Medulla oblongata (tissue), 1 donor: ENCODE results near the gene CRAT.

Experiments
- DNase-seq: peaks from one replicate; pipeline ENCODE4 v3.0.0-alpha.2; 2015; ENCODE audit errors: extremely low spot score

Gene CRAT

GRCh38 chr9:129110740-129111527, at the start of gene CRAT, which contains the start of gene PTPA:
Gene CRAT, minus strand, starts transcription at chr9:129110793. Its CDS starts 284 bp downstream, at chr9:129110509.
Gene PTPA, plus strand, starts transcription at chr9:129111415. Its CDS starts 186 bp downstream, at chr9:129111601.
- DNase-seq: peak; percentile 96

GRCh38 chr9:129156163-129156562, 45.6 kb upstream of the CRAT start:
- no peak for DNase-seq

- no peak for DNase-seq
These were observed 44.4 kb upstream of the CRAT start for GRCh38 chr9:129154866-129155477.

- no peak for DNase-seq
These were observed 40.9 kb upstream of the CRAT start for GRCh38 chr9:129151469-129151868.

GRCh38 chr9:129150672-129151211, 40.1 kb upstream of the CRAT start:
- no peak for DNase-seq

- DNase-seq: no peak
These were observed 39.5 kb upstream of the CRAT start for GRCh38 chr9:129150122-129150521.

GRCh38 chr9:129149442-129149841, 38.8 kb upstream of the CRAT start:
- no peak for DNase-seq

- DNase-seq: no peak
These were observed 38.0 kb upstream of the CRAT start for GRCh38 chr9:129148463-129149204.

GRCh38 chr9:129146441-129146941, 35.9 kb upstream of the CRAT start:
- peak; percentile 78 for DNase-seq

GRCh38 chr9:129145841-129146292, 35.3 kb upstream of the CRAT start:
- DNase-seq: peak; percentile 27

GRCh38 chr9:129145316-129145715, 34.7 kb upstream of the CRAT start:
- no peak for DNase-seq

GRCh38 chr9:129143031-129143927, 32.7 kb upstream of the CRAT start:
- DNase-seq: peak; percentile 94

- no peak for DNase-seq
These were observed 31.7 kb upstream of the CRAT start for GRCh38 chr9:129142138-129142935.

- peak; percentile 88 for DNase-seq
These were observed 30.8 kb upstream of the CRAT start for GRCh38 chr9:129141066-129142041.

- DNase-seq: peak; percentile 51
These were observed 29.9 kb upstream of the CRAT start for GRCh38 chr9:129140397-129141065.

- DNase-seq: peak; percentile 96
These were observed 29.4 kb upstream of the CRAT start for GRCh38 chr9:129139993-129140396.

- peak; percentile 97 for DNase-seq
These were observed 28.8 kb upstream of the CRAT start for GRCh38 chr9:129139233-129139992.
